PC-9 (cell line): ENCODE data around the gene CFAP410. TPM values are rescaled to one million over a fixed set of nuclear protein-coding genes. Genes with fewer than 3 reads are reported as not detected.

Source experiments
- BruUV-seq: library from RNA; stranded (reverse); fragments of 400-500 nt; replicated peaks from 2 replicates; lab custom pipeline; 2021; lab: Mats Ljungman, UMichigan
- CTCF ChIA-PET: fragments of 300-600 bp; sonication (Branson Sonifier 250); formaldehyde crosslinking; loops from one replicate; lab custom pipeline; 2022; ENCODE audit warnings: antibody characterized with exemption; lab: Charles Lee
- POLR2A ChIA-PET: fragments of 300-600 bp; sonication (Branson Sonifier 250); formaldehyde crosslinking; loops from one replicate; lab custom pipeline; 2022; ENCODE audit warnings: antibody characterized with exemption; ENCODE audit not compliant: unreplicated experiment; lab: Charles Lee
- DNase-seq, 2 experiments: peaks; one replicate each; pipeline versions ENCODE4 v3.0.0 to v3.0.0-alpha.2; 2015 to 2022; ENCODE audit warnings: mixed read lengths in 1 of 2
- H2AFZ ChIP-seq: fragments of 200-600 bp; sonication (generic); 2 replicates; pipeline ENCODE4 v1.8.1; 2017; ENCODE audit warnings: antibody characterized with exemption
- H3F3A ChIP-seq: fragments of 200-600 bp; sonication (generic); 2 replicates; pipeline ENCODE4 v1.8.1; 2017; ENCODE audit warnings: antibody characterized with exemption, mild to moderate bottlenecking, low read depth; ENCODE audit not compliant: insufficient read depth
- H3K27ac ChIP-seq: fragments of 200-600 bp; sonication (generic); 2 replicates; pipeline ENCODE4 v1.6.1; 2016; ENCODE audit warnings: mixed run types
- H3K27me3 ChIP-seq: fragments of 200-600 bp; sonication (generic); 2 replicates; pipeline ENCODE4 v1.6.1; 2016; ENCODE audit warnings: low read depth, mixed run types; ENCODE audit not compliant: insufficient read depth
- H3K36me3 ChIP-seq: fragments of 200-600 bp; sonication (generic); 2 replicates; pipeline ENCODE4 v1.6.1; 2016; ENCODE audit warnings: low read depth, mixed run types
- H3K4me1 ChIP-seq: fragments of 200-600 bp; sonication (generic); replicated peaks from 2 replicates; pipeline ENCODE4 v1.6.1; 2016; ENCODE audit warnings: mixed run types; ENCODE audit not compliant: insufficient read depth
- H3K4me2 ChIP-seq: fragments of 200-600 bp; sonication (generic); 2 replicates; pipeline ENCODE4 v1.6.1; 2017; ENCODE audit warnings: mixed run types
- H3K4me3 ChIP-seq: fragments of 200-600 bp; sonication (generic); 2 replicates; pipeline ENCODE4 v1.6.1; 2016; ENCODE audit warnings: mixed run types
- H3K79me2 ChIP-seq: fragments of 200-600 bp; sonication (generic); 2 replicates; pipeline ENCODE4 v1.6.1; 2017; ENCODE audit warnings: low read depth, mixed run types
- H3K9me2 ChIP-seq: fragments of 200-600 bp; sonication (generic); 2 replicates; pipeline ENCODE4 v1.8.1; 2017; ENCODE audit warnings: mild to moderate bottlenecking; ENCODE audit not compliant: insufficient read depth
- H3K9me3 ChIP-seq: fragments of 200-600 bp; sonication (generic); 2 replicates; pipeline ENCODE4 v1.8.1; 2016; ENCODE audit warnings: low read depth; ENCODE audit not compliant: insufficient read depth
- H4K20me1 ChIP-seq: fragments of 200-600 bp; sonication (generic); 2 replicates; pipeline ENCODE4 v1.8.1; 2017; ENCODE audit not compliant: insufficient read depth
- EZH2 ChIP-seq: fragments of 200-600 bp; sonication (generic); IDR thresholded peaks from 2 replicates; pipeline ENCODE4 v1.8.0; 2017; ENCODE audit warnings: antibody characterized with exemption, low read depth
- intact Hi-C: fragments of 100-400 bp; cut with micrococcal nuclease; formaldehyde crosslinking; loops from one replicate; pipeline ENCODE4 v1.10.0; 2022; ENCODE audit not compliant: unreplicated experiment
- total RNA-seq: library from RNA; stranded (reverse); gene quantifications from 2 replicates; pipeline ENCODE4 v1.2.3, GENCODE V29; 2021
- TF ChIP-seq, protein P1 (sequence below): fragments of 200-600 bp; sonication (generic); conservative IDR thresholded peaks from 2 replicates; pipeline ENCODE4 v1.6.1; 2017; ENCODE audit warnings: mixed run types, antibody characterized with exemption, mild to moderate bottlenecking, moderate library complexity

CFAP410 gene
- total RNA-seq, 1 experiment from 2014 or later, result 12.5 TPM

DNA sequence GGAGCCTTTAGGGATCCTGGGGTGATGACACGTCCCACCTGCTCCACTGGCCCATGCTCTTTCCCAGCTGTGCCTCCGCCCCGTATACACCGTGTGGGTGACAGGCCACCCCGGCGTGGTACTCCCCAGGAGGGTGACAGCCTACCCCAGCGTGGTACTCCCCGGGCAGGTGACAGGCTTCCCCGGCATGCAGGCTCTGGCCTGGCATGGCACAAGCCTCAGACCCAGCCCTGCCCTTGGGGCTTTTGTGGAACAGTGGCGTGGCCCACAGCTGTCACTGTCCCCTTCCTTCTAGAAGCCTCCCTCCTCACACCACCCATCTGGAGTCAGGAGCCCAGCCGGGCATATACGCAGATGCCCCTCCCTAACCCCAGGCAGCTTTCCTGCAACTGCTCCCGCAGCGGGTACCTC, 44.0 kb downstream of the CFAP410 start:
- no peaks in the 10 kb centered on the region for H3K36me3 ChIP-seq
- H4K20me1 ChIP-seq, result no peaks in the 10 kb centered on the region
- ChIA-PET POLR2A (no interaction called here), CTCF (no interaction called here)
- peaks cover 10% of the 10 kb centered on the region; the same call in 1 of the 2 replicates for H3F3A ChIP-seq
- H3K4me3 ChIP-seq, result no peak overlapping the region
- peaks cover 18% of the 10 kb centered on the region; the same call in 1 of the 2 replicates for H3K4me1 ChIP-seq
- no TSS peak for BruUV-seq
- no peaks in the 10 kb centered on the region for H3K79me2 ChIP-seq
- no peaks in the 10 kb centered on the region for H3K9me2 ChIP-seq
- H3K27ac ChIP-seq, result no peak overlapping the region
- TF ChIP-seq, protein P1, sequence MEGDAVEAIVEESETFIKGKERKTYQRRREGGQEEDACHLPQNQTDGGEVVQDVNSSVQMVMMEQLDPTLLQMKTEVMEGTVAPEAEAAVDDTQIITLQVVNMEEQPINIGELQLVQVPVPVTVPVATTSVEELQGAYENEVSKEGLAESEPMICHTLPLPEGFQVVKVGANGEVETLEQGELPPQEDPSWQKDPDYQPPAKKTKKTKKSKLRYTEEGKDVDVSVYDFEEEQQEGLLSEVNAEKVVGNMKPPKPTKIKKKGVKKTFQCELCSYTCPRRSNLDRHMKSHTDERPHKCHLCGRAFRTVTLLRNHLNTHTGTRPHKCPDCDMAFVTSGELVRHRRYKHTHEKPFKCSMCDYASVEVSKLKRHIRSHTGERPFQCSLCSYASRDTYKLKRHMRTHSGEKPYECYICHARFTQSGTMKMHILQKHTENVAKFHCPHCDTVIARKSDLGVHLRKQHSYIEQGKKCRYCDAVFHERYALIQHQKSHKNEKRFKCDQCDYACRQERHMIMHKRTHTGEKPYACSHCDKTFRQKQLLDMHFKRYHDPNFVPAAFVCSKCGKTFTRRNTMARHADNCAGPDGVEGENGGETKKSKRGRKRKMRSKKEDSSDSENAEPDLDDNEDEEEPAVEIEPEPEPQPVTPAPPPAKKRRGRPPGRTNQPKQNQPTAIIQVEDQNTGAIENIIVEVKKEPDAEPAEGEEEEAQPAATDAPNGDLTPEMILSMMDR, result no peak
- no peak for TF ChIP-seq EZH2
- no peaks in the 10 kb centered on the region for H3K9me3 ChIP-seq
- no peak overlapping the region for H3K4me2 ChIP-seq
- no peak overlapping the region for H2AFZ ChIP-seq
- peak; percentile 45 to 66 for DNase-seq
- intact Hi-C loops, result no loop called here
- no peaks in the 10 kb centered on the region for H3K27me3 ChIP-seq

DNA sequence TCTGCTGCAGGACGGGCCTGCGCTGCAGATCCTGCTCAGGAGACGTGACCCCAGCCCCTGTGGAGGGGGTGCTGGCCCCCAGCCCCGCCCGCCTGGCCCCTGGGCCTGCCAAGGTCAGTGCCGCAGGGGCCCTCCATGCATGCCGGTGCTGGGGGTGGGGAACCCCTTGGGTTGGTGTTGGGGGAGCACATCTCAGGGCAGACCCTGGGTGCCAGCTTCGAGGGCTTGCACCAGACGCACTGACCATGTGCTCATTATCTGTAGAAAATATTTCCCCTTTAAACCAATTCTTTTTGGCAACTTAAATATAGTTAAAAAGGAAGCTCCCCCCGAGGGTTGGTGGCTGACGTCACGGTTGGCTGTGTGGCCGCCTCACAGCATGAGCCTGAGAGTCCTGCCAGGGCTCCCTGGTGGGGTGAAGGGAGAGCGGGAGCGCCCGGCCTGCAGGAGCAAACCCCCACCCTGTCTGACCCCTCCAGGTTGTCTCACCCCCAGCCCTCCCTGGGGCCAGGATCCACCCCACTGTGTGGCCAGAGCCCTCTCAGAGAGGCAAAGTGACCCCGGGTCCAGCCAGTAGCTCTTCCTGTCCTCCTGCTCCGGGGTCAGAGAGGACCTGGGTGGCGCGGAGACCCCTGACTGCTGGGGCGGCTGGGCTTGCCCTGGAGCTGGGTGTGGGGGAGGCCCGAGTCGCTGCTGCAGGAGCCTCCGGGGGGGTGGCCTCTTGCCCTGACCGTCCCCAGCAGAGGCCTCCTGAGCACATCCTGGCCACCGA, 44.6 kb downstream of the CFAP410 start:
- Histone ChIP-seq H3K9me2 (no peaks in the 10 kb centered on the region), H3K9me3 (no peaks in the 10 kb centered on the region), H3K79me2 (no peaks in the 10 kb centered on the region), H3K36me3 (no peaks in the 10 kb centered on the region), H3K4me2 (peak overlapping the region; percentile 31; the same call in 1 of the 2 replicates), H3K4me1 (peaks cover 18% of the 10 kb centered on the region; the same call in 1 of the 2 replicates), H3K4me3 (no peak overlapping the region), H3K27me3 (no peaks in the 10 kb centered on the region), H4K20me1 (no peaks in the 10 kb centered on the region), H2AFZ (no peak overlapping the region), H3K27ac (no peak overlapping the region), H3F3A (peaks cover 10% of the 10 kb centered on the region; the same call in 1 of the 2 replicates)
- ChIA-PET POLR2A (interaction anchor here (0.6 kb wide), 1 partner anchor 246 kb away, joined by 3 read pairs; no protein-coding TSS in a partner anchor), CTCF (no interaction called here)
- no TSS peak for BruUV-seq
- TF ChIP-seq, protein P1, result no peak
- TF ChIP-seq EZH2, result no peak
- intact Hi-C loops, result no loop called here
- DNase-seq, result no peak

DNA sequence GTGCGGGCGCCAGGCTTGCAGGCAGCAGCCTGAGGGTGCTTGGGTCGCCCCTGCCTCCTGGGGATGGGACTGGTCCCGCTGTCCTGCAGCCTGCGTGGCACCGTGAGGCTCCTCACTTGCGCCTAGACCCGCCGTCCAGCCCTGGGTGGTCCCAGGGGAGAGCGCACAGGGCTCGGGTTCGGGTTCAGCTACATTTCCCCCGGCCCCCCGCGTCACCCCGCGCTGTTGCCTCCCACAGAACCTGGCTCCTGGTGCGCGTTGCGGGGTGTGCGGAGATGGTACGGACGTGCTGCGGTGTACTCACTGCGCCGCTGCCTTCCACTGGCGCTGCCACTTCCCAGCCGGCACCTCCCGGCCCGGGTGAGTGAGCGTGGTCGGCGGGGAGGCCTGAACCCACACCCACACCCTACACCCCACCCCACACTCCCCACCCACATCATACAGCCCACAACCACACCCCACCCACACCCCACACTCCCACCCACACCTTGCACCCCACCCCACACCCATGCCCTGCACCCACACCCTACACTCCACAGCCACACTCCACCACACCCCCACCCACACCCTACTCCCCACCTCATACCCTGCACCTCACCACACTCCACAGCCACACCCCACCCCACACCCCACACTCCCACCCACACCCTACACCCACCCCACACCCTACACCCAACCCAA, 45.5 kb downstream of the CFAP410 start:
- intact Hi-C loops, result no loop called here
- Histone ChIP-seq H3K36me3 (no peaks in the 10 kb centered on the region), H4K20me1 (no peaks in the 10 kb centered on the region), H3F3A (peaks cover 10% of the 10 kb centered on the region; the same call in 1 of the 2 replicates), H3K9me2 (no peaks in the 10 kb centered on the region), H3K4me3 (no peak overlapping the region), H3K4me2 (no peak overlapping the region), H3K4me1 (peaks cover 18% of the 10 kb centered on the region; the same call in 1 of the 2 replicates), H3K79me2 (no peaks in the 10 kb centered on the region), H3K27ac (no peak overlapping the region), H3K9me3 (no peaks in the 10 kb centered on the region), H3K27me3 (0 out of 2 replicates have a peak, but pooled peaks cover 4% of the 10 kb centered on the region), H2AFZ (no peak overlapping the region)
- no peak for TF ChIP-seq EZH2
- TF ChIP-seq, protein P1, result no peak
- POLR2A ChIA-PET, result interaction anchor here (0.6 kb wide), 1 partner anchor 245 kb away, joined by 3 read pairs; no protein-coding TSS in a partner anchor
- no peak for DNase-seq
- BruUV-seq, result no TSS peak
- CTCF ChIA-PET, result no interaction called here
